Neural progenitor cell (in vitro differentiated cells): ENCODE results near the gene PACC1. TPM values are rescaled to one million over a fixed set of nuclear protein-coding genes. Genes with fewer than 3 reads are reported as not detected.
"Not testable (repeated sequence)": the region's sequence is repeated elsewhere in the genome, so short reads cannot be mapped to it uniquely, and the experiment has no call there.

Experiments
- DNase-seq: peaks from one replicate; pipeline ENCODE4 v3.0.0-alpha.2; 2016; ENCODE audit warnings: low spot score
- H2AFZ ChIP-seq: fragments of 200-600 bp; sonication (generic); replicated peaks from 2 replicates; pipeline ENCODE4 v1.6.1; 2016; ENCODE audit warnings: antibody characterized with exemption
- H3F3A ChIP-seq: fragments of 200-600 bp; sonication (generic); 2 replicates; pipeline ENCODE4 v1.6.1; 2016; ENCODE audit warnings: antibody characterized with exemption, low read depth
- H3K27ac ChIP-seq: fragments of 200-600 bp; sonication (generic); 2 replicates; pipeline ENCODE4 v1.5.1; 2016; ENCODE audit warnings: mild to moderate bottlenecking
- H3K27me3 ChIP-seq: fragments of 200-600 bp; sonication (generic); 2 replicates; pipeline ENCODE4 v1.6.1; 2016; ENCODE audit warnings: mild to moderate bottlenecking, moderate library complexity
- H3K36me3 ChIP-seq: fragments of 200-600 bp; sonication (generic); 2 replicates; pipeline ENCODE4 v1.5.1; 2016
- H3K4me1 ChIP-seq: fragments of 200-600 bp; sonication (generic); 2 replicates; pipeline ENCODE4 v1.6.1; 2016; ENCODE audit warnings: mixed run types
- H3K4me2 ChIP-seq: fragments of 200-600 bp; sonication (generic); 2 replicates; pipeline ENCODE4 v1.6.1; 2016
- H3K4me3 ChIP-seq: fragments of 200-600 bp; sonication (generic); 2 replicates; pipeline ENCODE4 v1.5.1; 2016
- H3K79me2 ChIP-seq: fragments of 200-600 bp; sonication (generic); 2 replicates; pipeline ENCODE4 v1.6.1; 2016; ENCODE audit warnings: low read depth
- H3K9ac ChIP-seq: fragments of 200-600 bp; sonication (generic); 2 replicates; pipeline ENCODE4 v1.6.1; 2016
- H3K9me3 ChIP-seq: fragments of 200-600 bp; sonication (generic); 2 replicates; pipeline ENCODE4 v1.5.1; 2016; ENCODE audit warnings: low read depth
- H4K20me1 ChIP-seq: fragments of 200-600 bp; sonication (generic); 2 replicates; pipeline ENCODE4 v1.6.1; 2016; ENCODE audit warnings: low read depth
- H3K27ac Mint-ChIP-seq: 3 replicates; pipeline ENCODE4 v1.8.0; 2021; ENCODE audit warnings: mixed read lengths
- H3K27me3 Mint-ChIP-seq: 2 replicates; pipeline ENCODE4 v1.8.0; 2022; ENCODE audit warnings: low read depth, mild to moderate bottlenecking, inconsistent platforms, moderate library complexity, mixed read lengths; ENCODE audit not compliant: insufficient read depth
- H3K36me3 Mint-ChIP-seq: 3 replicates; pipeline ENCODE4 v1.8.0; 2021; ENCODE audit warnings: mixed read lengths
- H3K4me1 Mint-ChIP-seq: 3 replicates; pipeline ENCODE4 v1.8.0; 2021; ENCODE audit warnings: mixed read lengths
- H3K4me3 Mint-ChIP-seq: 3 replicates; pipeline ENCODE4 v1.8.0; 2021; ENCODE audit warnings: mild to moderate bottlenecking, moderate library complexity, mixed read lengths
- H3K9me3 Mint-ChIP-seq: 3 replicates; pipeline ENCODE4 v1.8.0; 2020; ENCODE audit warnings: mixed read lengths
- CTCF ChIP-seq: fragments of 200-600 bp; sonication (generic); IDR thresholded peaks from 2 replicates; pipeline ENCODE4 v1.5.1; 2017; ENCODE audit warnings: antibody characterized with exemption, mild to moderate bottlenecking
- EZH2 ChIP-seq: fragments of 200-600 bp; sonication (generic); IDR thresholded peaks from 2 replicates; pipeline ENCODE4 v1.6.1; 2017; ENCODE audit warnings: antibody characterized with exemption, mild to moderate bottlenecking, moderate library complexity
- EZH2phosphoT487 ChIP-seq: fragments of 200-600 bp; sonication (generic); IDR thresholded peaks from 2 replicates; pipeline ENCODE4 v1.6.1; 2017; ENCODE audit warnings: antibody characterized with exemption
- total RNA-seq: library from RNA; depleted of rRNA; stranded (reverse); fragments of >200 nt; gene quantifications from 2 replicates; pipeline ENCODE4 v1.2.3, GENCODE V29; 2015; ENCODE audit warnings: low replicate concordance

Gene PACC1
- total RNA-seq, 1 donor from 2014 or later = 21.1 TPM

- Histone ChIP-seq H3K4me3 (no peak overlapping the region), H3K27me3 (no peaks in the 10 kb centered on the region), H3F3A (no peaks in the 10 kb centered on the region), H3K4me2 (no peak overlapping the region), H2AFZ (no peak overlapping the region), H3K9me3 (no peaks in the 10 kb centered on the region), H3K79me2 (no peaks in the 10 kb centered on the region), H3K27ac (no peak overlapping the region), H4K20me1 (no peaks in the 10 kb centered on the region), H3K36me3 (no peaks in the 10 kb centered on the region), H3K4me1 (no peaks in the 10 kb centered on the region), H3K9ac (no peak overlapping the region)
- Mint-ChIP-seq H3K36me3 (peaks cover 7% of the 10 kb centered on the region), H3K9me3 (peaks cover 4% of the 10 kb centered on the region), H3K27me3 (no peaks in the 10 kb centered on the region), H3K4me3 (no peak overlapping the region), H3K4me1 (no peaks in the 10 kb centered on the region), H3K27ac (no peak overlapping the region)
- DNase-seq = no peak
- TF ChIP-seq EZH2 = no peak
- TF ChIP-seq CTCF = no peak
- TF ChIP-seq EZH2phosphoT487 = no peak
Observed at GRCh38 chr1:212326541-212326940, 88.1 kb downstream of the PACC1 start.

GRCh38 chr1:212323066-212323465 is 91.6 kb downstream of the PACC1 start:
- H3K4me2 ChIP-seq = no peak overlapping the region
- H4K20me1 ChIP-seq = no peaks in the 10 kb centered on the region
- no peaks in the 10 kb centered on the region for H3F3A ChIP-seq
- Mint-ChIP-seq H3K4me1 (no peaks in the 10 kb centered on the region), H3K4me3 (no peak overlapping the region), H3K9me3 (peaks cover 7% of the 10 kb centered on the region), H3K27ac (no peak overlapping the region), H3K27me3 (no peaks in the 10 kb centered on the region), H3K36me3 (peaks cover 10% of the 10 kb centered on the region)
- peaks cover under 1% of the 10 kb centered on the region for H3K79me2 ChIP-seq
- no peaks in the 10 kb centered on the region for H3K4me1 ChIP-seq
- no peak for TF ChIP-seq EZH2
- TF ChIP-seq EZH2phosphoT487 = no peak
- TF ChIP-seq CTCF = no peak
- no peak overlapping the region for H3K4me3 ChIP-seq
- no peak overlapping the region for H3K27ac ChIP-seq
- H2AFZ ChIP-seq = no peak overlapping the region
- DNase-seq = no peak
- no peak overlapping the region for H3K9ac ChIP-seq
- no peaks in the 10 kb centered on the region for H3K9me3 ChIP-seq
- H3K36me3 ChIP-seq = no peaks in the 10 kb centered on the region
- H3K27me3 ChIP-seq = no peaks in the 10 kb centered on the region

DNA sequence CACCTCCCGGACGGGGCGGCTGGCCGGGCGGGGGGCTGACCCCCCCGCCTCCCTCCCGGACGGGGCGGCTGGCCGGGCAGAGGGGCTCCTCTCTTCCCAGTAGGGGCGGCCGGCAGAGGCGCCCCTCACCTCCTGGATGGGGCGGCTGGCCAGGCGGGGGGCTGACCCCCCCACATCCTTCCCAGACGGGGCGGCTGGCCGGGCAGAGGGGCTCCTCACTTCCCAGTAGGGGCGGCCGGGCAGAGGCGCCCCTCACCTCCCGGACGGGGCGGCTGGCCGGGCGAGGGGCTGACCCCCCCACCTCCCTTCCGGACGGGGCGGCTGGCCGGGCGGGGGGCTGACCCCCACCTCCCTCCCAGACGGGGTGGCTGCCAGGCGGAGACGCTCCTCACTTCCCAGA is 93.7 kb downstream of the PACC1 start:
- not testable (repeated sequence) for H3K36me3 Mint-ChIP-seq, H4K20me1 ChIP-seq, H3K4me3 Mint-ChIP-seq, H3K9ac ChIP-seq, H3K4me1 ChIP-seq, DNase-seq, H3K36me3 ChIP-seq, H3K9me3 ChIP-seq, H3F3A ChIP-seq, H3K4me2 ChIP-seq, H2AFZ ChIP-seq, H3K27me3 Mint-ChIP-seq, H3K9me3 Mint-ChIP-seq, H3K27ac Mint-ChIP-seq, H3K27me3 ChIP-seq, H3K4me1 Mint-ChIP-seq, H3K4me3 ChIP-seq, H3K27ac ChIP-seq
- H3K79me2 ChIP-seq = peaks cover 12% of the 10 kb centered on the region

GRCh38 chr1:212317916-212318315 is 96.8 kb downstream of the PACC1 start:
- H3K9ac ChIP-seq = no peak overlapping the region
- H3K4me3 ChIP-seq = no peak overlapping the region
- H3K36me3 ChIP-seq = no peaks in the 10 kb centered on the region
- H3F3A ChIP-seq = no peaks in the 10 kb centered on the region
- TF ChIP-seq CTCF = no peak
- no peak for TF ChIP-seq EZH2phosphoT487
- no peak for TF ChIP-seq EZH2
- peaks cover 13% of the 10 kb centered on the region for H3K4me1 ChIP-seq
- no peak overlapping the region for H3K27ac ChIP-seq
- Mint-ChIP-seq H3K27ac (no peak overlapping the region), H3K4me1 (no peaks in the 10 kb centered on the region), H3K36me3 (peaks cover 3% of the 10 kb centered on the region), H3K9me3 (peaks cover 4% of the 10 kb centered on the region), H3K27me3 (peaks cover 2% of the 10 kb centered on the region), H3K4me3 (no peak overlapping the region)
- no peak for DNase-seq
- H3K4me2 ChIP-seq = no peak overlapping the region
- H3K27me3 ChIP-seq = no peaks in the 10 kb centered on the region
- no peaks in the 10 kb centered on the region for H3K9me3 ChIP-seq
- no peak overlapping the region for H2AFZ ChIP-seq
- H3K79me2 ChIP-seq = peaks cover 26% of the 10 kb centered on the region
- H4K20me1 ChIP-seq = no peaks in the 10 kb centered on the region
